DOHH2 (cell line): ENCODE data around the gene JARID2.

Source experiments
- EZH2phosphoT487 ChIP-seq: fragments of 200-600 bp; sonication (generic); IDR thresholded peaks from 2 replicates; pipeline ENCODE4 v1.6.1; 2017; ENCODE audit warnings: borderline replicate concordance, mild to moderate bottlenecking, antibody characterized with exemption, low read length, moderate library complexity, mixed read lengths
- TF ChIP-seq, protein P1 (sequence below): fragments of 200-600 bp; sonication (generic); IDR thresholded peaks from one replicate; pipeline ENCODE4 v1.5.1; 2014; ENCODE audit warnings: antibody characterized with exemption, mild to moderate bottlenecking, low read depth, low read length; ENCODE audit not compliant: poor library complexity, severe bottlenecking

GRCh38 chr6:15359335-15359862, 113.5 kb downstream of the JARID2 start:
- TF ChIP-seq, protein P1, sequence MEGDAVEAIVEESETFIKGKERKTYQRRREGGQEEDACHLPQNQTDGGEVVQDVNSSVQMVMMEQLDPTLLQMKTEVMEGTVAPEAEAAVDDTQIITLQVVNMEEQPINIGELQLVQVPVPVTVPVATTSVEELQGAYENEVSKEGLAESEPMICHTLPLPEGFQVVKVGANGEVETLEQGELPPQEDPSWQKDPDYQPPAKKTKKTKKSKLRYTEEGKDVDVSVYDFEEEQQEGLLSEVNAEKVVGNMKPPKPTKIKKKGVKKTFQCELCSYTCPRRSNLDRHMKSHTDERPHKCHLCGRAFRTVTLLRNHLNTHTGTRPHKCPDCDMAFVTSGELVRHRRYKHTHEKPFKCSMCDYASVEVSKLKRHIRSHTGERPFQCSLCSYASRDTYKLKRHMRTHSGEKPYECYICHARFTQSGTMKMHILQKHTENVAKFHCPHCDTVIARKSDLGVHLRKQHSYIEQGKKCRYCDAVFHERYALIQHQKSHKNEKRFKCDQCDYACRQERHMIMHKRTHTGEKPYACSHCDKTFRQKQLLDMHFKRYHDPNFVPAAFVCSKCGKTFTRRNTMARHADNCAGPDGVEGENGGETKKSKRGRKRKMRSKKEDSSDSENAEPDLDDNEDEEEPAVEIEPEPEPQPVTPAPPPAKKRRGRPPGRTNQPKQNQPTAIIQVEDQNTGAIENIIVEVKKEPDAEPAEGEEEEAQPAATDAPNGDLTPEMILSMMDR: no peak
- TF ChIP-seq EZH2phosphoT487: peak; percentile 46; the same call in 1 of the 2 replicates
